Karpas-422 (cell line): ENCODE results near the gene ATF7. TPM values are rescaled to one million over a fixed set of nuclear protein-coding genes. Genes with fewer than 3 reads are reported as not detected.

ENCODE experiments used
- DNase-seq: peaks from one replicate; pipeline ENCODE4 v3.0.0-alpha.2; 2015
- H2AFZ ChIP-seq: fragments of 200-600 bp; sonication (generic); 2 replicates; pipeline ENCODE4 v1.6.1; 2014; ENCODE audit warnings: antibody characterized with exemption, low read length, mixed read lengths
- H3K27ac ChIP-seq: fragments of 200-600 bp; sonication (generic); 2 replicates; pipeline ENCODE4 v1.5.1; 2014; ENCODE audit warnings: mild to moderate bottlenecking, low read length, moderate library complexity
- H3K27me3 ChIP-seq: fragments of 200-600 bp; sonication (generic); 2 replicates; pipeline ENCODE4 v1.6.1; 2014; ENCODE audit warnings: low read length, mixed read lengths
- H3K36me3 ChIP-seq: fragments of 200-600 bp; sonication (generic); 2 replicates; pipeline ENCODE4 v1.6.1; 2014; ENCODE audit warnings: low read length, mixed read lengths; ENCODE audit not compliant: insufficient read depth
- H3K4me1 ChIP-seq: fragments of 200-600 bp; sonication (generic); 2 replicates; pipeline ENCODE4 v1.6.1; 2014; ENCODE audit warnings: mild to moderate bottlenecking, low read length, mixed read lengths
- H3K4me2 ChIP-seq: fragments of 200-600 bp; sonication (generic); 2 replicates; pipeline ENCODE4 v1.6.1; 2014; ENCODE audit warnings: low read length, low read depth, mild to moderate bottlenecking; ENCODE audit not compliant: poor library complexity, severe bottlenecking
- H3K4me3 ChIP-seq: fragments of 200-600 bp; sonication (generic); 2 replicates; pipeline ENCODE4 v1.5.1; 2014; ENCODE audit warnings: mild to moderate bottlenecking, antibody characterized with exemption, low read length, mixed read lengths
- H3K79me2 ChIP-seq: fragments of 200-600 bp; sonication (generic); 2 replicates; pipeline ENCODE4 v1.6.1; 2014; ENCODE audit warnings: mild to moderate bottlenecking, low read length, mixed read lengths
- H3K9ac ChIP-seq: fragments of 200-600 bp; sonication (generic); 2 replicates; pipeline ENCODE4 v1.6.0; 2014; ENCODE audit warnings: low read length
- H3K9me2 ChIP-seq: fragments of 200-600 bp; sonication (generic), shearing (Covaris generic); replicated peaks from 2 replicates; pipeline ENCODE4 v1.6.0; 2014; ENCODE audit warnings: mild to moderate bottlenecking, low read length, moderate library complexity; ENCODE audit not compliant: insufficient read depth
- H3K9me3 ChIP-seq: fragments of 300-700, 200-600 bp; sonication (generic); 2 replicates; pipeline ENCODE4 v1.6.1; 2014; ENCODE audit warnings: low read length, mixed read lengths
- H4K20me1 ChIP-seq: fragments of 200-600 bp; sonication (generic); 2 replicates; pipeline ENCODE4 v1.6.1; 2014; ENCODE audit warnings: mild to moderate bottlenecking, antibody characterized with exemption, low read length, low read depth; ENCODE audit not compliant: insufficient read depth
- total RNA-seq: library from RNA; depleted of rRNA; stranded (reverse); fragments of >200 nt; shearing (Covaris generic); gene quantifications from 2 replicates; pipeline ENCODE4 v1.2.3, GENCODE V29; 2014; ENCODE audit warnings: low replicate concordance

Gene ATF7
- total RNA-seq, 1 experiment from 2014 or later, result 28.9 TPM

DNA sequence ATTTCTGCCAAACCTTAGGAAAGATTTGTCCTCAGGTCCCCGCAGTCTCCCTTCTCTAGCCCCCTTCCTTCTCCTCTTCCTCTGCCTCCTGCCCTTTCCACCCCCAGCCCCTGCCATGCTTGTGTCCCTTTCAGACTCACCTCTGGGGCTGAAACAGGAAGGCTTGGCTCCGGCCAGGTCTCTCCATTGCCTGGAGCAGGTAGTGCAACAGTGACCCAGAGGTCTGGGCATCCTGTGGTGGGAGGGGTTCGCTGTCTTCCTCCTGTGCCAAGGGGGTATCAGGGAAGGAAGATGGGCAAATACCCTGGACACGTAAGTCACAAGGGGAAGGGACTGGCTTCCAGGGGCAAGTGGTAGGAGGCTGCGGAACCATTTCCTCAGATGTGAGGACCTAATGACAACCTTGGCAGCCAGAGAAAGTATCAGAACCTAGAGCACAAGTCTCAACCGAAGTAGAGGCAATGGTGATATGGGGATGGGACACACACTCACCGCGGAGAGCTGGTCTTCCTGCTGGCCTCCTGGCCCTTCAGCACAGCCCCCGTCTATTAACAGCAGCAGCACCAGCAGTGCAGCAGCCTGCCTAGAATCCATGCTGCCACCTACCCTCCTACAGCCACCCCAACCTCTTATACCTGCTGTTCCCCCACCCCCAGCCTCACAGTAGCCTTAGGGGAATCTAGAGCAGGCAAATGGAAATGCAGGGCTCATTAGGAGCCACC is 119.1 kb downstream of the ATF7 start, which contains the start of gene NPFF:
NPFF (minus strand) TSS at position 604 of the 722 bp plus-strand sequence; CDS start at position 594, 10 bp downstream.
- DNase-seq, result no peak
- no peak within 1 kb of the TSS for H3K4me3 ChIP-seq
- no peak within 1 kb of the TSS for H2AFZ ChIP-seq
- no peak within 1 kb of the TSS for H3K27ac ChIP-seq
- no peaks in the 10 kb centered on the region for H3K9me3 ChIP-seq
- no peak within 1 kb of the TSS for H3K9ac ChIP-seq
- peaks cover 8% of the 10 kb centered on the region; the same call in 1 of the 2 replicates for H3K36me3 ChIP-seq
- no peaks in the 10 kb centered on the region for H3K27me3 ChIP-seq
- no peaks in the 10 kb centered on the region; the same call in 1 of the 2 replicates for H4K20me1 ChIP-seq
- H3K9me2 ChIP-seq, result no peaks in the 10 kb centered on the region
- no peak within 1 kb of the TSS for H3K4me2 ChIP-seq
- H3K4me1 ChIP-seq, result peaks cover 24% of the 10 kb centered on the region
- H3K79me2 ChIP-seq, result peaks cover 19% of the 10 kb centered on the region

DNA sequence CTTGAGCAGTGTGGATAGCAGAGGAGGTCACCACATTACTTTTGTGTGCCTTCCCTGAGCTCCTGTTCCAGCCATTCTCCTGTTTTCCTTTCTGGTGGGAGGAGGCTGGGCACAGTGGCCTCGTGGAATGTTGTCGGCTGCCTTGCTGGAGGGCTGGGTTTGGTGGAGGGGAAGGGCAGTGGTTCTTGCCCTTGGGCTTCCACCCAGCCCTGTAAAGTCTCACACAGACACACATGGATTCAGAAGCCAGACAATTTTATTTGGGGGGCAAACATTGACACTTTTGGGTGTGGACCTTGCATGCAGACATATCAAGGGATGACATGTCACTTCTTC is 119.8 kb downstream of the ATF7 start:
- H4K20me1 ChIP-seq, result no peaks in the 10 kb centered on the region; the same call in 1 of the 2 replicates
- no peak overlapping the region for H3K4me2 ChIP-seq
- peaks cover 8% of the 10 kb centered on the region; the same call in 1 of the 2 replicates for H3K36me3 ChIP-seq
- no peaks in the 10 kb centered on the region for H3K9me3 ChIP-seq
- H2AFZ ChIP-seq, result no peak overlapping the region
- no peak overlapping the region for H3K4me3 ChIP-seq
- no peaks in the 10 kb centered on the region for H3K27me3 ChIP-seq
- H3K9ac ChIP-seq, result no peak overlapping the region
- H3K79me2 ChIP-seq, result peaks cover 25% of the 10 kb centered on the region
- no peaks in the 10 kb centered on the region for H3K9me2 ChIP-seq
- H3K4me1 ChIP-seq, result peaks cover 30% of the 10 kb centered on the region
- no peak for DNase-seq
- H3K27ac ChIP-seq, result no peak overlapping the region

DNA sequence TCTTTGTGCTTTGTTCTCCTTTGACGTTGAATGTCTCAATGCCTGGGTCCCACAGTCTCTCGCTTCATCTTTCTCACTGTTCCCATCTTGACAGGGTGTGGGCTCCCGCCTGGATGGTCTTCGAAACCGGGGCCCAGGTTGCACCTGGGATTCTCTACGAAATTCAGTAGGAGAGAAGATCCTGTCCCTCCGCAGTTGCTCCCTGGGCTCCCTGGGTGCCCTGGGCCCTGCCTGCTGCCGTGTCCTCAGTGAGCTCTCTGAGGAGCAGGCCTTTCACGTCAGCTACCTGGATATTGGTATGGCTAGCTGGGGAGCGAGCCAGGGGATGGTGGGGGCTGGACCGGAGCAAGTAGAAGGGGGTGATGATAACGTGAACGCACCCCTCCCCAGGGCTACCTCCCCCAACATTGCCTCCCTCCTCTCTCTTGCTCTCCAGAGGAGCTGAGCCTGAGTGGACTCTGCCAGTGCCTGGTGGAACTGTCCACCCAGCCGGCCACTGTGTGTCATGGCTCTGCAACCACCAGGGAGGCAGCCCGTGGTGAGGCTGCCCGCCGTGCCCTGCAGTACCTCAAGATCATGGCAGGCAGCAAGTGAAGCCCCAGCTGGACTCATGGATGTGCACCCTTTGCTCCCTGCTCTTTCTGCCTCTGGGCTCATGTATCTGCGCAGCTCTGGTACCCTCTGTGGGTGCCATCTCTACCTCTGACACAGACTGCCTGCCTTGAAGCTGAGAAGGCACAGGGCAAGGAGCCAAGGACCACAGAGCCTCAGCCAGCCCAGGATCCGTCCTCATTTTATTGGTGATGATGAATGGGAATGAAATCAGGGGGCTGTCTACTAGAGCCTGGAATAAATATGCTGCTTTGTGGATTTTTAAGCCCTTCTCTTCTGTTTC is 120.4 kb downstream of the ATF7 start:
- H3K9ac ChIP-seq, result no peak overlapping the region
- no peak overlapping the region for H3K27ac ChIP-seq
- no peaks in the 10 kb centered on the region for H3K9me3 ChIP-seq
- no peaks in the 10 kb centered on the region for H3K9me2 ChIP-seq
- no peak overlapping the region for H2AFZ ChIP-seq
- no peak overlapping the region for H3K4me3 ChIP-seq
- DNase-seq, result no peak
- no peak overlapping the region for H3K4me2 ChIP-seq
- peaks cover 8% of the 10 kb centered on the region; the same call in 1 of the 2 replicates for H3K36me3 ChIP-seq
- peaks cover 25% of the 10 kb centered on the region for H3K79me2 ChIP-seq
- no peaks in the 10 kb centered on the region for H3K27me3 ChIP-seq
- H3K4me1 ChIP-seq, result peaks cover 30% of the 10 kb centered on the region
- H4K20me1 ChIP-seq, result no peaks in the 10 kb centered on the region; the same call in 1 of the 2 replicates

DNA sequence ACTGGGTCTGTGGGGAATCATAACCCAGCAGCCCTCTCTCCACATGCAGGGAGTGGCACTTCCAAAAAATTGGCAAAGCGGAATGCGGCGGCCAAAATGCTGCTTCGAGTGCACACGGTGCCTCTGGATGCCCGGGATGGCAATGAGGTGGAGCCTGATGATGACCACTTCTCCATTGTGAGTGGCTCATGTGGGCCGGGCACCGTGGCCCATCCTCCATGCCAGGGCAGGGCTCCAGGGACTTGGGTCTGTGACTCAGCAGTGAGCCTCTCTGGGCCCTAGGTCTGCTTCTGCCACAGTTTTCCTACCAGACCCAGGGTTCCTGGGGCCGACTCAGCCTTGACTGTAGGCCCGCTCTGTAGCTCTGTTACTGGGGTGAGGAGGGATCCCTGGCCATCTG is 121.1 kb downstream of the ATF7 start:
- no peak for DNase-seq
- Histone ChIP-seq H3K27me3 (no peaks in the 10 kb centered on the region), H4K20me1 (no peaks in the 10 kb centered on the region; the same call in 1 of the 2 replicates), H3K36me3 (peaks cover 8% of the 10 kb centered on the region; the same call in 1 of the 2 replicates), H3K9me3 (no peaks in the 10 kb centered on the region), H3K4me1 (peaks cover 34% of the 10 kb centered on the region), H3K9me2 (no peaks in the 10 kb centered on the region), H3K27ac (no peak overlapping the region), H3K4me3 (no peak overlapping the region), H2AFZ (no peak overlapping the region), H3K9ac (no peak overlapping the region), H3K4me2 (no peak overlapping the region), H3K79me2 (peaks cover 25% of the 10 kb centered on the region)

- Histone ChIP-seq H3K79me2 (peaks cover 25% of the 10 kb centered on the region), H3K36me3 (peaks cover 8% of the 10 kb centered on the region; the same call in 1 of the 2 replicates), H3K27ac (no peak overlapping the region), H3K4me2 (no peak overlapping the region), H3K4me3 (no peak overlapping the region), H3K4me1 (peaks cover 39% of the 10 kb centered on the region), H3K9me3 (no peaks in the 10 kb centered on the region), H3K9me2 (no peaks in the 10 kb centered on the region), H4K20me1 (no peaks in the 10 kb centered on the region; the same call in 1 of the 2 replicates), H3K9ac (no peak overlapping the region), H3K27me3 (no peaks in the 10 kb centered on the region), H2AFZ (no peak overlapping the region)
- DNase-seq, result no peak
These were observed 121.9 kb downstream of the ATF7 start for GRCh38 chr12:53504004-53504920.

- H2AFZ ChIP-seq, result no peak overlapping the region
- no peaks in the 10 kb centered on the region for H3K9me2 ChIP-seq
- H3K27me3 ChIP-seq, result no peaks in the 10 kb centered on the region
- H3K9ac ChIP-seq, result peak overlapping the region; percentile 75; the same call in 1 of the 2 replicates
- no peak for DNase-seq
- no peak overlapping the region for H3K4me3 ChIP-seq
- H3K79me2 ChIP-seq, result peaks cover 28% of the 10 kb centered on the region
- H3K36me3 ChIP-seq, result peaks cover 8% of the 10 kb centered on the region; the same call in 1 of the 2 replicates
- H4K20me1 ChIP-seq, result no peaks in the 10 kb centered on the region
- H3K4me1 ChIP-seq, result peaks cover 38% of the 10 kb centered on the region
- peak overlapping the region; percentile 72 for H3K4me2 ChIP-seq
- no peaks in the 10 kb centered on the region for H3K9me3 ChIP-seq
- H3K27ac ChIP-seq, result no peak overlapping the region
These were observed 123.0 kb downstream of the ATF7 start for GRCh38 chr12:53502983-53503728.

- H3K27me3 ChIP-seq, result no peaks in the 10 kb centered on the region
- H3K4me1 ChIP-seq, result peaks cover 46% of the 10 kb centered on the region
- H3K27ac ChIP-seq, result no peak overlapping the region
- no peak for DNase-seq
- H3K9ac ChIP-seq, result peak overlapping the region; percentile 75
- peak overlapping the region; percentile 72 for H3K4me2 ChIP-seq
- no peaks in the 10 kb centered on the region for H3K9me3 ChIP-seq
- H3K79me2 ChIP-seq, result peaks cover 36% of the 10 kb centered on the region
- H3K9me2 ChIP-seq, result no peaks in the 10 kb centered on the region
- H4K20me1 ChIP-seq, result no peaks in the 10 kb centered on the region
- H3K4me3 ChIP-seq, result peak overlapping the region; percentile 73
- 0 out of 2 replicates have a peak, but pooled peaks cover 3% of the 10 kb centered on the region for H3K36me3 ChIP-seq
- H2AFZ ChIP-seq, result no peak overlapping the region
These were observed 123.9 kb downstream of the ATF7 start for GRCh38 chr12:53502331-53502730.
